Activated CD4-positive, alpha-beta T cell treated with anti-CD3 and anti-CD28 coated beads, Interleukin-2, Interleukin-6, amounts not matched to agents 100 ng/mL and 50 ng/mL, durations not matched to agents 16 hours and 8 hours (primary cell): ENCODE measurements around the gene ILDR2.
A peak's percentile ranks its signal among the peaks of the same experiment; 100 is the strongest.

Source experiments
- DNase-seq: peaks from one replicate; pipeline ENCODE4 v3.0.0-alpha.2; 2020

The ILDR2 gene

GRCh38 chr1:166969074-166969677, 6.2 kb downstream of the ILDR2 start:
- no peak for DNase-seq

DNA sequence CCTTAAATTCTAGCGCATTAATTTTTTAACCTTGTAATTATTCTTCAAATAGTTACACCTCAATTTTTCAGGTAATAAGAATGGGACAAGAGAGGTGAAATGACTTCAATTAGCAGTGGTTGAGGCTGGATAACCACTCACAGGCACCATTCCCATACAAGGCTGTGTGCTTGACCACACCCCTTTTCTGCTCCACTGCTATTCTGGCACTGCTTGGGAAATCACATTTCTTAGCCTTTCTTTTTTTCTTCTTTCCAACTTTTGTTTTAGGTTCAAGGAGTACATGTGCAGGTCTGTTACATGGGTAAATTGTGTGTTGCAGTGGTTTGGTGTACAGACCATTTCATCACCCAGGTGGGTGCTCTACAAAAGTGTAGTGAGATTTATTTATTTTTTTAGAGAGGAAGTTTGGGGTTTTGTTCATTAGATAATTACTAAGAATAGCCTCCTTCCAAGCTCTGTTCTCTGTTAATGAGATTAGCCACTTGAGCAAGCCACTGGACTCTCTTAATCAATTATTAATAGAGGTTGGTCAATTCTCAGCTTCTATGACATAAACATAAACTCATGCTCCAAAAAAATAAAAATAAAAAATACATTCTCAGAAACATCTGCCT, 14.4 kb downstream of the ILDR2 start:
- DNase-seq: no peak

DNA sequence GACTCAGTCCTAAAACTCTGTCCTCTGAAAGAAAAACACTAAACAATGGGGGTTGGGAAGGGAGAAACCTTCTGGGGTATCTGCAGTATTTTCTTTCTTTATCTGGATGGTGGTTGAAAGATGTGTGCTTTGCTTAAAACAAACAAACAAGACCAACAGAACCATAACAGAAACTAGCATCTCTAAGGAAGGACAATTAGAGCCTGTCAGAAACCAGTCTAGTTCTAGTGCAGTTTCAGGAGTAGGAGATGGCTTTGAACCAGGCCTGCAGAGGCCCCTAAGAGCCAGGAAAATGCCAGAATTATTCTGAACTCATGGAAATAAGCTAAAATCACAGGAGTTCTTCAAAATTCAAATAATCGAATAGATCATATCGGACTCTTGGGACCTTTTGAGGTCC, 18.5 kb downstream of the ILDR2 start:
- no peak for DNase-seq

GRCh38 chr1:166956057-166956850, 19.1 kb downstream of the ILDR2 start:
- DNase-seq: no peak

DNA sequence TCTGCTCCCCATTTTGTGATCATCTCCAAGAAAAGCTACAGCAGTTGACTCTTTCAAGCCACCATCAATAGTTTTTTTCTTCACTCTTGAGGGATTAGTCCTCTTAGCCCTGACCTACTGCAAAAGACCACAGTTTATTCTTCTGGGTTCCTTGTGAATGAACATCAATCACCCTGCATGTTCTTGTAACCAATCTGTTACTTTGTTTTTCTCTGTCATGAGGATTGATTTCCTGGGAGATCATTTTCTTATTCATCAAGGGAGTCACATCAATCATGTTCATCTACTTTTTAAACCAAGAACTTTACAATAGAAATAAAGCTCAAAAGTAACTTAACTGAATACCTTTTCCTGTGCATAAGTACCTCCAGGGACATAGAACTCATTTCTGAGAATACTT, 21.8 kb downstream of the ILDR2 start:
- no peak for DNase-seq

- peak; percentile 40 for DNase-seq
These were observed 23.2 kb downstream of the ILDR2 start for GRCh38 chr1:166952002-166952746.

DNA sequence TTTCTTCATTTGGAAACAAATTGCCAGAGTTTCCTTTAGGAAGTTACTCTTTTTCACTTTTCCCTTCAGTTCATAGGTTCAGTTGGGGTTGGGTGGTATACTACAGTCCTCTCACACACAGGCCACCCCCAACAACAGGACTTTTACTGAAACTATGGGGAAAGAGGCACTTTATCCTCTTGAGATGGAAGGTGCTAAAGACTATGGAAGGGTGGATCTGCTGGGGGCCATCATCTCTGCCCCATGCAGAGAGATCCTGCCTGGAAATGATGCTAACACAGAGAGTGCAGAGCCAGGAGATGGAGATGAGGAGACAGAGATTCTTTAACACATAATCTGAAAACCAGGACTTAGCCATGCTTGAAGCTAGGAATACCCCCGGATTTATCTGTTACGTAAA, 24.3 kb downstream of the ILDR2 start:
- no peak for DNase-seq

GRCh38 chr1:166950156-166950555, 25.2 kb downstream of the ILDR2 start:
- DNase-seq: no peak

GRCh38 chr1:166948856-166949350, 26.4 kb downstream of the ILDR2 start:
- no peak for DNase-seq

GRCh38 chr1:166947398-166948043, 27.8 kb downstream of the ILDR2 start:
- DNase-seq: no peak

- peak; percentile 5 for DNase-seq
These were observed 31.0 kb downstream of the ILDR2 start for GRCh38 chr1:166944186-166944967.

DNA sequence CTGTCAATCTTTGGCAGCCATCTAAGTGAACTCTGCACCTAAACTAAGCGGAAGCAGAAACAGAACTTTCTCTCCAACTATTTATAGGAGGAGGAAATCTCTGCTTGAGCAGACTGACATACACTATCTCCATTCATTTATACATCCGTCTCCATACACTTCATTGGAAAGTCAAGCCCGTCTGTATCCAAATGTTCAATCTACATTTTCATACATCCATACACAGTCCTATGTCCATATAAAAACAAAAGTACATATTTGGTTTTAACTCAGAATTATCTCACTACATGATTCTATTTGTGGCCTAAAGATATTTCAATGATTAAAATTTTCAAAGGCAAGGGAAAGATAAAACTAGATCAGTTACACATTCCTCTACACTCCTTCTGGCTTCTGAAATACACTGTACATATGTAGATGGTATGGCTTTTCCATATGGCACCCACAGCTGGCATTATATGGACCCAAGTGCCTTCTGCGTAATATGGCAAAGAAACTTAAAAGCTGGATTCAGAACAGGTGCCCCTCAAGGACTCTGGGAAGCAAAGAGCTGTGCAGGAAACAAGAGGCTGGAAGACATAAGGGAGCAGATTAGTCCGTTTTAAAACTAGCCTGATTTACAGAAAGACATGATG, 35.5 kb downstream of the ILDR2 start:
- DNase-seq: no peak

GRCh38 chr1:166937962-166938361, 37.4 kb downstream of the ILDR2 start:
- no peak for DNase-seq

DNA sequence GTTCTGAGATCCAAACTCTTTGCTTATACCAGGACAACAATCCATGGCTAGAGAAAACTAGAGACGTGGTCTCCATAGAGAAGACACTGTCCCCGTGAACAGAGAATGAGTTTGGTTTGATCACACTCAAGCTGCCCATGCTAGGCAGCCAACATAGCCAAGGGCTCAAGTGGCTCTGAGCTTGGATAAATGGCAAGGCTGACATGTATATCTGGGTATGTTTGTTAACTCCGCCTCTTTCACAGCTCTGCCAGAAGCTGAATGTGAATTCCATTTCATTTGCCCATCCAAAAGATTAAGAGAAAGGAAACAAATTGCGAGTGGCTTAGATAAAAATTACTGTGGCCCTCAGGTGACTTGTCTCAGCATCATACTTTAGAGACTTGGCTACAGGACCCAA, 38.0 kb downstream of the ILDR2 start:
- no peak for DNase-seq

DNA sequence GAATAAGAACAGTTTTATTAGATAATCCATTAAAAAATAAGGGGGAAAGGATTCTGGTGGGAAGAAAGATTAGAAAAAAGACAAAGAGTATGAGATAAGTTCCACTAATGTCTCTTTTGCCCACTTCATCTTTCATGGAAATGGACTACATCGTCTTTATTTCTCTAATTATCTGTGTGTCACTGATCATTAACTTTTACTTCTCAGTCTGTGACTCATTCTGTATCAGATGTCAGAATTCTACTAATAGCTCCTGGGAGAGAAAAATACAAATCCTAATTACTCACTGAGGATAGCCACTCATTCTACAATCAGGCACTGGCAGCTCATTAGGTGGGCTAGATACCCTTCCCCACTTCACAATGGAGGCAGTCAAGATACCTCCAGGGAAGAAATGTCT, 41.7 kb downstream of the ILDR2 start:
- no peak for DNase-seq

GRCh38 chr1:166933140-166933539, 42.2 kb downstream of the ILDR2 start:
- DNase-seq: no peak

DNA sequence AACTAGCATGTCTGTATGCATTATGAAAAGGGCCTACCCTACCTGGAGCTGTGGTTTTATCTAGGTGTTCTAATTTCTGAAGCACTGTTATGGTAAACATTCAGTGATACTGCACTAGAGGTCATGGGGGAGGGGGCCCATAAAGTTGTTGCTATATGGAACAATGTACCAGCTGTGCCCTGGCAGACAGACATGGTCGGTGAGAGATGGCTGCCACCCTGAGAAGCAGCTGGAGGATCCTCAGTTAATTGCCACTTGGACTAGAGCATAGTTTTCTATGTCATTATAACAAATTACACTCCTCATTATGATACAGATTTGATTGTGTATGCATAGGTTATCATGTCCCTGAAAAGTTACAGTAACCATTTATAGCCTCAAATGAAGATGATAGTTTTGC, 45.4 kb downstream of the ILDR2 start:
- DNase-seq: no peak

- no peak for DNase-seq
These were observed 47.6 kb downstream of the ILDR2 start for GRCh38 chr1:166927701-166928100.

GRCh38 chr1:166925810-166926478, 49.4 kb downstream of the ILDR2 start:
- DNase-seq: no peak

DNA sequence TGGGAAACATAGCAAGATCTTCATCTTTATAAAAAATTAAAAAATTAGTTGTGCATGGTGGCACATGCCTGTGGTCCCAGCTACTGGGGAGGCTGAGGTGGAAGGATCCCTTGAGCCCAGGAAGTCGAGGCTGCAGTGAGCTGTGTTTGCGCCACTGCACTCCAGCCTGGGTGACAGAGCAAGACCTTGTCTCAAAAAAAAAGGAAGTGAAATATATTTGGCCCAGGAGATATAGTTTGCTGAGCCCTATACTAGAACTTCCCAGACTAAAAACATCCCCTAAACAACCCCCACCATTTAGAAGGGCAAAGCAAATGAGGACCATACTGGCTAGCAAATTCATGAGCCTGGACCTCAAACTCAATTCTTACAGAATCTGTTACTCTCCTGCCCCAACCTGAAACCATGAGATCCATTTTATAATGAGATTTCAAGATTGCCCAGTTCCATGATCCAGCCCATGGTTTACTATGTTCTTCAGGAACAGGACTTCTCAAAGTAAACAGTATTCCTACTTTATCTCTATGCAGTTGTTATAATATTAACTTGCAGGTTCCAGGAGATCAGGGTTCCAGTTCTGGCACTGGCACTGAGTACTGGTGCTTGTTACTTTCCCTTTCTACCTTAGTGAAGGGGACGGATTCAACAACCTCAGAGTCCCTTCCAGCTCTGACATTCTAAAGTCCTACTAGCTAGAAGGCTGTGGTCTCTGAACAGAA, 50.4 kb downstream of the ILDR2 start:
- DNase-seq: no peak
